ENCODE measurements around the gene DPF3.

The DPF3 gene

DNA sequence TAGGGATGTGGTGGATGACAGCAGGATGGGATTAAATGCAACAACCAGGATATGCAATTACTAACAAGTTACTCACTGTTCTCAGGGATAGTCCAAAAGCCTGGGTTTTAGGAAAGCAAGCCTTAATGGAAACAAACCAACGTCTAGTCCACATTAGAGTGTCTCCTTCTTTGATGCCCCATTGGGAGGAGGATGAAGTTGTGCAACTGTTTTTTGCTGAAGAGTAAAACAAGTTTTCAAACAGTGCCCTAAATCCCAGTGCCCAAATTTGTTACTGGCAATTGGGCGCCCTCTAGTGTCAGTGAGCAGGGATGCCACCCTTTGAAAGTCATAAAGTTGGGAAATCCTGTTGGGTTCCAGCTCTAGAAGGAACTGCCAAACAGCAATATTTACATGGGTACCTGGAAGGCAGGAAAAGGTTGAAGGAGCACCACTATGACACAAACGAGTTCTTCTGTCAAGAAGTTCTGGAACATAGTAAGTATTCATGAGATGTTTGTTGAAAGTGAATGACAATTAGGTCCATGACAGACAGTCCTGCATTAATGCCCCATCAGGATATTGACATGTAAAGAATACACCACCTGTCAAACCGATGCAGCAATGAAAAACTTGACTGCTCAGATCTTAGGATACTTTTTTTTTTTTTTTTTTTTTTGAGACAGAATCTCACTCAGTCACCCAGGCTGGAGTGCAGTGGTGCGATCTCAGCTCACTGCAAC is 11.1 kb upstream of the DPF3 start:
- no peak overlapping the region for H3K4me3 ChIP-seq (ENCODE audit: low read depth, low read length)

DNA sequence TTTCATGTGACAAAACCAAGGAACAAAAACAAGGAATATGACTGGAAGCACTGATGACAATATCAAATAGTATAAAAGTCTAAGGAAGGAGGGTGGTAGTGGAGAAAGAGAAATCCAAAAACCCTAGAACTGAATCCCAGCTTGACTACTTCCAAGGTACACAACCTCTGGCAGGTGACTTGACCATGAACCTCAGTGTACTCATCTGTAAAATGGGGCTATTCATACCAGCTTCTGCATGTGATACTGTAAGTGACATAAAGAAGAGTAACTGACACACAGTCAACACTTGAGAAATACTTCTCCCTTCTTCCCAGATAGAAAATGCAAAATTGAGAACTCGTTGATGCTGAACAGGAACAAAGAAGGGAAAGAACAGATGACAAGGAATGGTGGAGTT is 10.3 kb upstream of the DPF3 start:
- no peak overlapping the region for H3K4me3 ChIP-seq (ENCODE audit: low read depth, low read length)

DNA sequence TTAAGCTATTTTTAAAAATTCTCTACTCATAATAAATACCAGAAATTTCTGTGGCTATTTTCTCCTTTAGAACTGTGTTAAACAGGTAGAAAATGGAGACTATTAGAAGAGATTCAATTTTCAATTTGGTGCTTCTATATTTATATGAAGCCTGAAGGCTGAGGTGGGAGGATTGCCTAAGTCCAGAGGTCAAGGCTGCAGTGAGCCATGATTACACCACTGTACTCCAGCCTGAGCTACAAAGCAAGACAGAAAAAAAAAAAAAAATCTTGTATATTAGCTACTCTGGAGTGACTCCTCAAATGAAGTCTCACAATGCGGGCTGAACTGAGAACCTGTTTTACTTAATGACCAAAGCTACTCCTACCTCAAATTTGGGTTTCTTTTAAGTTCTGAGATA is 9.8 kb upstream of the DPF3 start:
- no peak overlapping the region for H3K4me3 ChIP-seq (ENCODE audit: low read depth, low read length)

DNA sequence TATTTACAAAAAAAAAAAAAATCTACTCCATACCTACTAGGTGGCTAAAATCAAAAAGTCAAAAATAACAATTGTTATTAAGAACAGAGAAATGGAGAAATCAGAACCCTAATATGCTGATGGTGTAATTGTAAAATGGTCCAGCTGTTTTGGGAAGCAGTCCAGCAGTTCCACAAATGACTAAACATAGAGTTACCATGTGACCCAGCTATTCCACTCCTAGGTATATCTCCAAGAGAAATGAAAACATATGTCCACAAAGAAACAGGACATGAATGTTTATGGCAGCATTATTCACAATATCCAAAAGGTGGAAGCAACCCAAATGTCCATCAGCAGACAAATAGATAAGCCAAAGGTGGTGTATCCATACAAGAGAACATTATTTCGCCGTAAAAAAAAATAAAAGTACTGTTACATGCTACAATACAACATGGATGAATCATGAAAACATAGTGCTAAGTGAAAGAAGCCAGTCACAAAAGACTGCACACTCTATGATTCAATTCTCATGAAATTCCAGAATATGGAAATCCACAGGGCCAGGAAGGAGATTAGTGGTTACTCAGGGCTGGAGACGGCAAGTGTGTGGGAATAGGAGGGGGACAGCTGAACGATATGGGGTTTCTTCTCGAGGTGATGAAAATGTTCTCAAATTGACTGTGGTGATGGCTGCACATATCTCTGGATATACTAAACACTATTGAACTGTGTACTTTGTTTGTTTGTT is 9.1 kb upstream of the DPF3 start:
- H3K4me3 ChIP-seq (ENCODE audit: low read depth, low read length), result no peak overlapping the region

DNA sequence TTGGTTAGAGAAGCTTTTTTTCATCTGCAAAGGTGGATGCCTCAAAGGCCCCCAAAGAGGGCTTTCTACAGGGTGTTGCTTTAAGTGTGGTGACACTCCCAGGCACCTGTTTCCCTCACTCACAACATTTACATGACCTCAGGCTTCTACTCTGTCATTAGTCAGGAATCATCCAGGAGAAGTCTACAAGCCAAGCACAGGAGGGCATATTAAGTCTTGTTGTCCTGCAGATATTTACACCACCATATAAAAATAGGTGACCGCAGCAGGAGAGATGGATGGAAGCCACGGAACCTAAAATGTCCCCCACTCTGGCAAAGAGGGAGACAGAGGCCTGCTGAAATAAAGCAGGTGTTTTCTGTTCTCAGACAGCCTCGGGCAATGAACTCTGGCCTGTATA is 7.5 kb upstream of the DPF3 start:
- no peak overlapping the region for H3K4me3 ChIP-seq (ENCODE audit: low read depth, low read length)

DNA sequence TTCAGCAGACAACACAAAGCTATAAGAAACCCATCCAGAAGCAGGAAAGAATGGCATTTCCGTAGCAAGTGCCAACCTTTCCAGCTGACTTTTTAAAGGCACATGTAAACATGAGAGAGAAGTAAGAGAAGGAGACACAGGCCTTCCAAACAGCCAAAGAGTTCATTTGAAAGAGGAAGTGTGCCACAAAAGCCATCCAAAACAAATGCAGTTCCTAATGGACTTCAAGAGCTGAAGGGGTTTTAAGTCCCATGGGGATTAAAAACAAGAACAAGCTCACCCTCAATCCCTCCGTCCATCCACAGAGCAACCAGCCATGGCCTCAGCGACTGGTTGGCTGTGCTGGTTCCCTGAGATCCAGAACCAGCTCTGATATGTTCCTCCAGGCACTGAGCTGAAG is 4.5 kb upstream of the DPF3 start:
- H3K4me3 ChIP-seq (ENCODE audit: low read depth, low read length), result no peak overlapping the region

DNA sequence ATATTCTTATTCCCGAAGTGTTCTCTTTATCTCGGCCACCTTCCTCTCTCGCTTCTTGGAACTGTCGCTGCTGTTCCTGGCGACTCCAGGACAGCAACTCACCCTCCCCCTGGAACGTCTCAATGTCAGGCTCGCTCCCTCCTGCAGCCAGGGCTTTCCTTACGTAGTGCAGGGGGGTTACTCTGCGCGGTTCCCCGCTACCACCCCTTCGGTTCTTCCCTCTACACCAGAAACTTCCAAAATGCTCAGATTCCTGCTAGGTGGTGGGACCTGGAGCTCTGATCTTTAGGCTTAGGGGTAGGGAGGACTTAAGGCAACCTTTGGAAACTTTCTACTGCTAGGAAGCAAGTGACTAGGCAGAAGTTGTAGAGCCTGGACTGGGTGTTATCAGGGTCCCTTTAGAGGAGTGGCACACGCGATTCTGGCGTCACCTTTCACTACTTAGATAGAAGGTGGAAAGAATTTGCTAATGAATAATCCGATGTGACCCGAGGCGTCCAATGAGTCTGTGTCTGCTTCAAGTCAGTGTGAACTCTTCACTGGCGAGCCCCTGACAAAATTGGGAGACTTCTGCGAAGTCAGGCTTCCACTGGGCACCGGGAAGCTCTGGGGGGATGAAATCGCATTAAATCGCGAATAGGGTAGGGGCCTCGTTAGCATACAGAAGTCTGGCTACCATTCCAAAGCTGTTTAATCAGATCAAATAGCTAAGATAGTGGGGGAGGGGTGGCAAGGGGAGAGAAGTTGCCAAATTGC is 900 bp upstream of the DPF3 start:
- peak overlapping the region; percentile 63 for H3K4me3 ChIP-seq (ENCODE audit: low read depth, low read length)

DNA sequence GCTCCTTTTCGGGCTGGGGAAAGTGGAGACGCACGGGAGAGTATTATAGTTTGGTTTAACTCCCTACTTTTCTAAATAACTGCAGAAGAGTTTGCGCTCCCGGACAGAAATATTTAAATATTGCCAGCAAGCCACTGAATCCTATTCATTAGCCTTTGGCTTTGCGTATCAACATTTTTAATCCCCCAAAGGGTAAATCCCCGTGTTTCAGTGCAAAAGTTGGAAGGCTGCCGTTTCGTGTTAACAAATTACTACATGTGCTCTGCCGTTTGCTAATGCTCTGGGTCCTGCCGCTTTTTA is 372 bp upstream of the DPF3 start:
- H3K4me3 ChIP-seq (ENCODE audit: low read depth, low read length), result peak overlapping the region; percentile 63

DNA sequence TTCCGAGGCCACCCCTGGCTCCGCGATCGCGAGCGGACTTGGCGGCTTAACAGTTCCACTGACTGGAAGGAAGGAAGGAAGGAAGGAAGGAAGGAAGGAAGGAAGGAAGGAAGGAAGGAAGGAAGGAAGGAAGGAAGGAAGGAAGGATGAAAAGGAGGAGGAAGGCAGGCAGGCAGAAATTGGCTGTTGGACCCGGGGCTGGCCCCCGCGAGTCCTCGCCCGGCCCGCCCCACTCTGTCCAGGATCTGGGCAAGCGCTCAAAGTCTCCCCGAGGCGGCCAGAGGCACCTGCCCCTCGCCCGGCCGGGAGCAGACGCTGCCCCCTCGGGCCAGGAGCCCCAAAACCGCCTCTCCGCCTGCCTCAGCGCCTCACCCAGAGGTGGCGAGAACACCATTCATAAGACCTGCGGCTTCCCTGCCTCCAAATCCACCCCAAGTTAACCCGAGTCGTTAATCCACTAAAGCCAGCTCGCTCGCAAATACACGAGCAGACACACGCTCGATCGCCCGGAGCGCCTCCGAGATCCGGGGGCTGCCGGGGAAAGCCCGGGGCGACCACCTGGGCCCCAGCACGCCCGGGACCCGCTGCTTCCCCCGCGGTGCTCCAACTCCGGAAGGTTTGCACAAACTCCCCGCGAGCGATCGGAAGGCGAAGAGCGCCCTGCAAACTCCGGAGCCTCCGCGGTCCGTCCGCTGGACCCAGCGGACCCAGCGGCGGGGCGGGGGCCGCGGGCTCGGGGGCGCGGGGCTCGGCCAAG is 844 bp downstream of the DPF3 start:
- peak overlapping the region; percentile 30 for H3K4me3 ChIP-seq (ENCODE audit: low read depth, low read length)

DNA sequence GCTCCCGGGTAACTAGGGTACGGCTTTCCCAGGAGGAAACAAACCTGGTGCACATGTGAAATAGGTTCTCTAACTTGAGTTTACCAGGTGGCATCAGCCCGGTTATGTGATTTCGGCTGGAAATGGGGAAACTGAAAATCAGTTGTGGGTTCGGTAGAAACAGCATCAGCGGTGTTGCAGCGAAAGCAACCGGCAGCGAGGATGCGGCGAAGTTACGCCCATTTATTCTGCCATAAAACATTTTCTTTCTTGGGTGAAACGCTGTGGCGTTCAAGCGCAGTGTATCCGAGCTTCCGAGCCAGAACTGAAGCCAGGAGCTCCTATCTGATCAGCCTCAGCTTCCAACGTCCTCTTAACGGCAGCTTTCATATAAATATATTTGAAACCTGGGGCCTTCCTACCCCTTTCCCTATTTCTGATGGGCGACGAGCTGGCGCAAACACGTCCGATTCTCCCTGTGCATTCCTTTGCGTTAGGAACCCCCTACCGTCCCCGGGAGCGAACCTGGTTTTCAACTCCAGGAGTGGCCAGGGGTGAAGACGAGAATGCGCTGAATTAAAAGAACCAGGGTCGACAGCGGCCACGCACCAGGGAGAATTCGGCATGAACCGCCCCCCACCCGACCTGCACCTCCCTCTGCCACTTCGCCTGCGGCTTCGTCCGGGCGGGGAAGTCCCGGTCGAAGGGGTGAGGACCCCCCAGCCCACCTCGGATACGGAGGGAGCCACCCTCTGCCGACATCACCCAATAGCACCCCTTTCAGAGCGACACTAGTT is 1.6 kb downstream of the DPF3 start:
- H3K4me3 ChIP-seq (ENCODE audit: low read depth, low read length), result no peak overlapping the region

DNA sequence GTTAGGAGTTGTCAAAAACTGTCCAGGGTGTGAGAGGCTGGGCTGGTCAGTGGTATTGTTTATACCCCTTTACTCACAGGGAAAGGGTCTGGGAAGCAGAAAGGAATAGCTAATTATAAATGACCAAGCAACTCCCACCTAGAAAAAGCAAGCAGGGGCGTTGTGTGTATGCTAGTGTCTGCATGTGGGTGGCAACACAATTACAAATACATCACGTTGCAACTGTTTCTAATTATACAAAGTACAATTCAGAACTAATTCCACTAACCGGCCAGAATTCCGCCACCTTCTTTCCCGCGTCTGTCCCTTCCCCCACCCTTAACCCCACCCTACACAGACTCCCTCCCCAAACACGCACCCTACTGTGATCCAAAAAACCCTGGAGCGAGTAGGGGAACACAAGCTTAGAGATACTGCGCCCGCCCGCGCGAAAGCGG is 2.2 kb downstream of the DPF3 start:
- no peak overlapping the region for H3K4me3 ChIP-seq (ENCODE audit: low read depth, low read length)

DNA sequence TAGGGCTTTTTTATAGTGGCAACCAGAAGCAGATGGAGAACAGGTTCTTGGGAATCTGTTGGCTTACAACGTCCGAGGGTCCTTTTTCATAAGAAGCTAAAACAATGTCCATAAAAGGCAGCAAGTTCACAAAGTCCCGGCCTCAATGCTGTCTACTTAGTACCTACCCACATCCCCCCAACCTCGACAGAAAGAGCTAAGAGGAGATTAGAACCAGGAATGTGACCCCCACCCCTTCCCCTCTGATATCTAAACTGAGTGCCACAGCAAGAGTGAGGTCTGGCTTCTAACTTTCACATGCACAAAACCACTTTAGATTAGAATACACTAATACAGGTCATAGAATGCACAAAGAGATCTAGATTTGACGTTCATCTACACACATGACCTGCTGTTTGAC is 4.5 kb downstream of the DPF3 start:
- H3K4me3 ChIP-seq (ENCODE audit: low read depth, low read length), result no peak overlapping the region

DNA sequence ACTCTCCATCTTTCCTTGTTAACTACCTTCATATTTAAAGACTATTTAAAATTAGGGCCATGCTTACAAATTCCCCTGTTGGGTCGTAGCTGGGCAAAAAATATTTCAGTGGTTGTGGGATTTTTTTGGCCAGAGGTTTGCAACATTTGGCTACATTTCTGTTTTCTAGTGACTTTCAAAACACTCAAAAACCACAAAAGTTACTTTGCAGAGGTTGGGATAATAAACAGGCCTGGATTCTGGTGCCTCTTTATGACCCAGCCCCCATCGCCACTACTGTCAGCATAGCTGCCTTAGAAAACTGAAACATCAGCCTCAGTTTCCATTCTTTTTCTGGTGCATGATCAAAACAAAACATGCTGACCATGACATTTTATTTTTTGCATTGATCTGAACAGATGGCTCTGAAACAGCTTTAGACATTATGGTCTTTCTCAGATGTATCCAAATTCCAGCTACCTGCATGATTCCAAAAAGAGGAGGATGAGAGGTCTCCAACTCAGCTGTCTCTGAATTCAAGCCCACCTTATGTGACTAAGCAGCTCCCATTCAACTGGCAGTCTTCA is 5.2 kb downstream of the DPF3 start:
- no peak overlapping the region for H3K4me3 ChIP-seq (ENCODE audit: low read depth, low read length)

DNA sequence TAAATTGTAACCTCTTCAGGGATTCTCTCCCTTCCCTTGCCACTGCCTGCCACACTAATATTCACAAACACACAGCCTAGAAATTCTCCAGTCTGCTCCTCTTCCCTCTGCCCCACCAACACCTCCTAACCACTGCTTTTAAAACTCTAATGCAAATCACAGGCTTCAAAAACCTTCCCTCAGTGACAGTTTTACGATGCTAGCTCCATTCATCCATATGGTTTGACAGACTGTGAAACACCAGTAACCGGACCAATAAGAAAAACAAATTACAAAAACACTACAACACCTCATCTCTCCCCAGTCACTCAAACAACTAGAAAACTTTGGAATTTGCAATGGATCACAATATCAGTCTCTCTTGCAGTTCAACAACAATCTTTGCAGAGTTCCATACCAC is 5.7 kb downstream of the DPF3 start:
- H3K4me3 ChIP-seq (ENCODE audit: low read depth, low read length), result no peak overlapping the region

DNA sequence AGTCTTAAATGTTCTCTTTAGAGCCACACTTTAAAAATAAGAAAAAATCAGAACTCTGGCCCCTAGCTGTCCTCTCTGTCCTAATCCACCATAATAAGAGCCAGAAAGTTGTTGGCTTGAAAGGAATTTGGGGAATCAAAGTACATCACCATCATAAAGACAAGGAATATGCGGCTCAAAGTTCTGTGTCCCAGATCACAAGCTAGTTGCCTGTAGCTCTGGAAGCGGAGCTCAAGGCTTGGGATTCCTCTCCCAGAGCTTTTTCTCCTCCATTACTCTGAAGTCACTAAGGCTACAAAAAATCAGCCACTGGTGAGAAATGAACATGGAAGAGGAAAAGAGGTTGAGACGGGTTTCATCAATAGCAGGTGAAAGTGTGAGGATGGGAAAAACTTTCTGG is 6.4 kb downstream of the DPF3 start:
- no peak overlapping the region for H3K4me3 ChIP-seq (ENCODE audit: low read depth, low read length)

DNA sequence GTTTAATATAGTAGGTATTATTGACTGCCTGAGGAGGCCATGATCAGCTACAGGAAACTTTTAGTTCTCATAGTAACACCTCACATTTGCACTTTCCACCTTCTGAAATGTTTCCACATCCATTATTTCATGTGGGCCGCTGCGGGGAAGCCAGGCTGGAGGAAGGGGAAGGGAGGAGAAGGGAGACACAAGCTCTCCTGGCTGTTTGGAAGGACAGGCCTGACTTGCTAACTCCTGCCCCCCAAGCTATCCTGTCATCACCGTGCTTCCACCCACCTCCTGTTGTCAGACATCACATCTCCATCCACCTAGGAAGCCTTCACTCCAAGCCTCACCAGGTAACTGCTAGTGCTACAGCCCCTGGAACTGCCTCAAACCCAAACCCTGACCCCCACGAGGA is 9.5 kb downstream of the DPF3 start:
- H3K4me3 ChIP-seq (ENCODE audit: low read depth, low read length), result no peak overlapping the region

DNA sequence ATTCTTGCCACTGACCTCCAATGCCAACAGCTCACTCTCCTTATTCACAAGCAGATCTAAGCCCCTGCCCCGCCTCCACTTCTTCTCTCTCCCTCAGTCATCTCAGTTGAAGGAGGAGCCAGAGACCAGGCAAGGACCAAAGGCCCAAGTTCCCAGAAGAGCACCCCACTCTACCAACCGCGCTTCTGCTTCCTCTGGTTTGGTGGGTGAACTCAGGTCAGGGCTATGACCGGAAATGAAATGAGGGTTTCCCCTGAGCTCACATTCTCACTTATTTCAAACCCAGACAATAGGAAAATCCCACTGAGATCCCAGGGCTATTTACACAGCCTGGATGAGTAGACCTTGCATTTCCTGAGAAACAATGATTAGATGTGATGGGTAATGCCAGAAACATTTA is 9.9 kb downstream of the DPF3 start:
- H3K4me3 ChIP-seq (ENCODE audit: low read depth, low read length), result no peak overlapping the region

DNA sequence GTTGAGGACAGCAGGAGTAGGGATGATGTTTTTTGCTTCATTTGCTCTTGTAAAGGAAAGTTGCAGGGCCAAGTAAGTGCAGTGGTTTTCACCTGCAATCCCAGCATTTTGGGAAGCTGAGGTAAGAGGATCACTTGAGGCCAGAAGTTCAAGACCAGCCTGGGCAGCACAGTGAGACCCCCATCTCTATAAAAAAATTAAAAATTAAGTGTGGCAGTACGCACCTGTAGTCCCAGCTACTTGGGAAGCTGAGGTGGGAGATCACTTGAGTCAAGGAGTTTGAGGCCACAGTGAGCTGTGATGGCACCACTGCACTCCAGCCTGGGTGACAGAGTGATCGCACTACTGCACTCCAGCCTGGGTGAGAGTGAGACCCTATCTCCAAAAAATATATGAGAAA is 10.8 kb downstream of the DPF3 start:
- no peak overlapping the region for H3K4me3 ChIP-seq (ENCODE audit: low read depth, low read length)

DNA sequence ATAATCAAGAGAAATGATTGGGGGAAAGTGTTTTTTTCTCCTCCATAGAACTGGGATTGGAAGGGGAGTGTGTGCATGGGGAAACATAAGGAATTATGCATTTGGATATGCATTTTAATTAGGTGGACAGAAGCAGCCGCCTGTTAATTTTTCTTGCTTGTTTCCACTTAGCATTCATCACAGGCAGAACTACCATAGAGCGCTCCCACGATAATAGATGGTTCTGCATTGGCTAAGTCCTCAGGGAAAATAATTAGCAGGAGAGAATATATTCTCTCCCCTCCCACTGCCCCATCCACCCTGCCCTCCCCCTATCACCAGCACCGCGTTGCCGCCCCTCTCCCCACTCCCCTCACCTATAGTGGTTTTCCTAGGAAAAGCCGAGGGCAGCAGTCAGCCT is 11.4 kb downstream of the DPF3 start:
- no peak overlapping the region for H3K4me3 ChIP-seq (ENCODE audit: low read depth, low read length)

DNA sequence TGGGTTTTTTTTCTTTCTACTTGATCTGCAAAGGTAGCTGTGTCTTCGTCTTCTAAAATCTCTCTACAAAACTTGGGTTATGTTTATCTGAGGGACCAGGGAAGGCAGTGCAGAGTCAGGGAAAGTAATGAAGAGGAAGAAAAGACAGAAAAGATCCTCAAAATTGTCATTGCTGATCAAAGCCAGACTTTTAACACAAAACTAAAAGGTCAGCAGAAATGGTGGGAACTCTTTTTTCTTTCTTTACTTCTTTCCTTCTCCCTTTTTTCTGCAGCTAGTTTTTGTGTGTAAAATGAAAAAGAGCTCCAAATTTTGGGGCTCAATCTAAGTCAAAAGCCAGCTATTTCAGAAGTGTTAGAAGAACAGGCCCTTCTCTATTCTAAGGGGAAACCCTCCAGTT is 11.9 kb downstream of the DPF3 start:
- no peak overlapping the region for H3K4me3 ChIP-seq (ENCODE audit: low read depth, low read length)

All from iPS-11a (cell line).